VCaP (cell line): ENCODE data around the gene TLCD1.
"Not testable (repeated sequence)": the region's sequence is repeated elsewhere in the genome, so short reads cannot be mapped to it uniquely, and the experiment has no call there.

Experiments used
- H3K27ac ChIP-seq: fragments of 450-650 bp; 2 replicates; pipeline ENCODE4 v1.5.1; 2017
- CTCF ChIP-seq: fragments of 450-650 bp; conservative IDR thresholded peaks from 2 replicates; pipeline ENCODE4 v1.5.1; 2017; ENCODE audit warnings: mild to moderate bottlenecking, moderate library complexity

The TLCD1 gene

GRCh38 chr17:28740406-28741357 is 14.6 kb upstream of the TLCD1 start:
- no peak for TF ChIP-seq CTCF
- peak overlapping the region; percentile 99 for H3K27ac ChIP-seq

- H3K27ac ChIP-seq = no peak overlapping the region; the same call in 1 of the 2 replicates
- no peak for TF ChIP-seq CTCF
These were observed 12.8 kb upstream of the TLCD1 start for GRCh38 chr17:28738680-28739384.

- TF ChIP-seq CTCF = no peak
- no peak overlapping the region; the same call in 1 of the 2 replicates for H3K27ac ChIP-seq
These were observed 12.0 kb upstream of the TLCD1 start for GRCh38 chr17:28737770-28738679.

- no peak for TF ChIP-seq CTCF
- no peak overlapping the region for H3K27ac ChIP-seq
These were observed 11.3 kb upstream of the TLCD1 start for GRCh38 chr17:28737316-28737715.

GRCh38 chr17:28735913-28736769 is 10.1 kb upstream of the TLCD1 start:
- not testable (repeated sequence) for H3K27ac ChIP-seq

- H3K27ac ChIP-seq = no peak overlapping the region
- TF ChIP-seq CTCF = no peak
These were observed 9.2 kb upstream of the TLCD1 start for GRCh38 chr17:28735242-28735722.

GRCh38 chr17:28734712-28735241 is 8.7 kb upstream of the TLCD1 start:
- no peak overlapping the region for H3K27ac ChIP-seq

More at GRCh38 chr17:28734712-28735241, 8.7 kb upstream of the TLCD1 start:
- no peak for TF ChIP-seq CTCF
